Parathyroid adenoma (tissue), 2 donors: ENCODE results near the gene GRAMD1C.

Source experiments
- H2AFZ ChIP-seq: fragments of 300-600 bp; sonication (generic); one replicate; pipeline ENCODE4 v1.7.0; 2017; ENCODE audit warnings: antibody characterized with exemption, mild to moderate bottlenecking
- H3K27ac ChIP-seq: fragments of 300-600 bp; sonication (generic); one replicate; pipeline ENCODE4 v1.7.0; 2017
- H3K27me3 ChIP-seq: fragments of 300-600 bp; sonication (generic); one replicate; pipeline ENCODE4 v1.7.0; 2017; ENCODE audit warnings: low read length; ENCODE audit not compliant: control insufficient read depth, insufficient read depth
- H3K36me3 ChIP-seq: fragments of 300-600 bp; sonication (generic); one replicate; pipeline ENCODE4 v1.7.0; 2017; ENCODE audit warnings: low read length; ENCODE audit not compliant: control insufficient read depth, insufficient read depth
- H3K4me1 ChIP-seq: fragments of 300-600 bp; sonication (generic); one replicate; pipeline ENCODE4 v1.7.0; 2017; ENCODE audit warnings: control low read depth
- H3K4me2 ChIP-seq: fragments of 300-600 bp; sonication (generic); one replicate; pipeline ENCODE4 v1.7.0; 2017; ENCODE audit warnings: low read length
- H3K4me3 ChIP-seq: fragments of 300-600 bp; sonication (generic); one replicate; pipeline ENCODE4 v1.7.0; 2017; ENCODE audit warnings: low read depth, low read length
- H3K79me2 ChIP-seq: fragments of 300-600 bp; sonication (generic); one replicate; pipeline ENCODE4 v1.7.0; 2017; ENCODE audit warnings: control low read depth
- H3K9ac ChIP-seq: fragments of 300-600 bp; sonication (generic); one replicate; pipeline ENCODE4 v1.7.0; 2017; ENCODE audit warnings: mild to moderate bottlenecking
- H3K9me3 ChIP-seq: fragments of 300-600 bp; sonication (generic); one replicate; pipeline ENCODE4 v1.7.0; 2017; ENCODE audit warnings: low read length; ENCODE audit not compliant: control insufficient read depth
- TF ChIP-seq, protein P1 (sequence below): fragments of 300-600 bp; sonication (generic); IDR thresholded peaks from one replicate; pipeline ENCODE4 v1.7.0; 2017; ENCODE audit warnings: antibody characterized with exemption, mild to moderate bottlenecking
- donor health status: primary hyperparathyroidism.

Gene GRAMD1C

DNA sequence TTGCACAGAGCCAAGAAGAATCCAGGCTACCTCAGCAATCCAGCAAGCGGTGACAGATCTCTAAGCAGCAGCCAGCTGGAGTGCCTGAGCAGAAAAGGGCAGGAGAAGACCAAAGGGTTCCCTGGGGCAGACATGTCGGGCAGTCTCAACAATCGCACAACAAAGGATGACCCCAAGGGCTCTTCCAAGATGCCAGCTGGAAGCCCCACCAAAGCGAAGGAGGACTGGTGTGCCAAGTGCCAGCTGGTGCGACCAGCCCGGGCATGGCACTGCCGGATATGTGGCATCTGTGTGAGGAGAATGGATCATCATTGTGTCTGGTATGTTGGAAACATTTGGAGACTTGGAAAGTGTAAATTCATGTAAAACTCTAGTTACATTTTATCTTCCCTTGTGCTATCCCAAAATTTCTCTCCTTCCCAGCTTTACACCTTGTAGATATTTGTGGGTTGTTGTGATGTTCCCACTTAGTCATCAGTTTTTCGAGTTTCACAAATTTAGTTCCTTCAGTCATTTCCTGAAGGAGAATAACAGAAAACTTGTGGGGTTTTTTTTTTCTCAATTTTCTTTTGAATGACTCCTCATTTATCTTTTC, 115.6 kb downstream of the GRAMD1C start:
- Histone ChIP-seq H3K4me3 (no peak overlapping the region), H3K4me1 (no peaks in the 10 kb centered on the region), H3K9ac (no peak overlapping the region), H2AFZ (no peak overlapping the region), H3K27ac (no peak overlapping the region), H3K36me3 (no peaks in the 10 kb centered on the region), H3K4me2 (no peak overlapping the region), H3K27me3 (no peaks in the 10 kb centered on the region), H3K79me2 (no peaks in the 10 kb centered on the region), H3K9me3 (no peaks in the 10 kb centered on the region)
- TF ChIP-seq, protein P1, sequence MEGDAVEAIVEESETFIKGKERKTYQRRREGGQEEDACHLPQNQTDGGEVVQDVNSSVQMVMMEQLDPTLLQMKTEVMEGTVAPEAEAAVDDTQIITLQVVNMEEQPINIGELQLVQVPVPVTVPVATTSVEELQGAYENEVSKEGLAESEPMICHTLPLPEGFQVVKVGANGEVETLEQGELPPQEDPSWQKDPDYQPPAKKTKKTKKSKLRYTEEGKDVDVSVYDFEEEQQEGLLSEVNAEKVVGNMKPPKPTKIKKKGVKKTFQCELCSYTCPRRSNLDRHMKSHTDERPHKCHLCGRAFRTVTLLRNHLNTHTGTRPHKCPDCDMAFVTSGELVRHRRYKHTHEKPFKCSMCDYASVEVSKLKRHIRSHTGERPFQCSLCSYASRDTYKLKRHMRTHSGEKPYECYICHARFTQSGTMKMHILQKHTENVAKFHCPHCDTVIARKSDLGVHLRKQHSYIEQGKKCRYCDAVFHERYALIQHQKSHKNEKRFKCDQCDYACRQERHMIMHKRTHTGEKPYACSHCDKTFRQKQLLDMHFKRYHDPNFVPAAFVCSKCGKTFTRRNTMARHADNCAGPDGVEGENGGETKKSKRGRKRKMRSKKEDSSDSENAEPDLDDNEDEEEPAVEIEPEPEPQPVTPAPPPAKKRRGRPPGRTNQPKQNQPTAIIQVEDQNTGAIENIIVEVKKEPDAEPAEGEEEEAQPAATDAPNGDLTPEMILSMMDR: no peak

DNA sequence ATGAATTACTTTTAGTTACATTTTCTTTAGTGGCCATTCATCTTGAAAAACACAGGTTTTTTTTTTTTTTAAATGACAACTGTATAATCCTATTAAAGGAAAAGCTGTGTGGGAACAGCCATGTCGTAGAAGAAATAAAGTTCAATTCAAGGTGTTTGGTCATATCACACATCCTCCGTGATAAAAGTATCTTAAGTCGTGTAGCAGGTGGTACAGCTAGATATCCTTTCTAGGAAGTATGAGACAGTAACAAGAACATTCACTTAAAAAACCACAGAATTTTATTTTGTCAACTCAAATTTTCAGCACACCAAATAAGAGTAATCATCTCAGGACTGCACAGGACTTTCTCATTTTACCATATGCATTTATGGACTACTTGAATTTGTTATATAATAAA, 125.3 kb downstream of the GRAMD1C start:
- Histone ChIP-seq H3K27me3 (no peaks in the 10 kb centered on the region), H3K9me3 (no peaks in the 10 kb centered on the region), H3K4me1 (no peaks in the 10 kb centered on the region), H3K79me2 (no peaks in the 10 kb centered on the region), H2AFZ (no peak overlapping the region), H3K4me3 (no peak overlapping the region), H3K9ac (no peak overlapping the region), H3K27ac (no peak overlapping the region), H3K4me2 (no peak overlapping the region), H3K36me3 (no peaks in the 10 kb centered on the region)
- TF ChIP-seq, protein P1: no peak

DNA sequence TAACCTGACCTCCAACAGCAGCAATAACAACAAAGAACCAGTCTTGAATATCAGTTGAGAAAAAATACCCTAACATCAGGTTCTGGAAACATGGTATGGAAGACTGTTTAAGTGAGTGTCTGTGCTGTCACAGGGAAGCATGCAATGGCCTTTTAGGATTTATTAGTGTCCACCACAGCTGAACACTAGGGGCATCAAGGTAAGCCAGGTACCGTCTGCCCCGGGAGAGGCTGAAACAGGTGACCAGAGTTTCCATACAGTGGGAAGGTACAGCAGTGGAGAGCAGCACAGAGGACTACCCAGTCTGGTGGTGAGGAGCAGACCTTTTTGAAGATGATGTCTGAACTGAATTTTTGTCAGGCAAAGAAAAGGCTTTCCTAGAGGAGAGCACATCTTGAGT, 127.6 kb downstream of the GRAMD1C start:
- Histone ChIP-seq H3K4me3 (no peak overlapping the region), H2AFZ (no peak overlapping the region), H3K79me2 (no peaks in the 10 kb centered on the region), H3K27ac (no peak overlapping the region), H3K4me1 (no peaks in the 10 kb centered on the region), H3K9ac (no peak overlapping the region), H3K9me3 (no peaks in the 10 kb centered on the region), H3K36me3 (no peaks in the 10 kb centered on the region), H3K4me2 (no peak overlapping the region), H3K27me3 (no peaks in the 10 kb centered on the region)
- TF ChIP-seq, protein P1: no peak

DNA sequence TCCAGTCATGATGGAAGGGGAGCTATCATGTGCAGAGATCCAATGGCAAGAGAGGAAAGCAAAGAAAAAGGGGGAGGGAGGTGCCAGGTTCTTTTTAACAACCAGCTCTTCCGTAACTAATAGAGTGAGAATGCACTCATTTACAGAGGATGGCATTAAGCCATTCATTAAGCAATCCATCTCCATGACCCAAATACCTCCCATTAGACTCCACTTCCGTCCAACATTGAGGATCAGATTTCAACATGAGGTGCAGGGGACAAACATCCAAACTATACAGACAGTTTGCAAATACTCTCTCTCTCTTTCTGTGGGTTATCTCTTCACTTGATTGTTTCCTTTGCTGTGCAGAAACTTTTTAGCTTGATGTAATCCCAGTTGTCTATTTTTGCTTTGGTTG, 130.4 kb downstream of the GRAMD1C start:
- Histone ChIP-seq H3K9ac (no peak overlapping the region), H3K4me1 (no peaks in the 10 kb centered on the region), H3K4me2 (no peak overlapping the region), H2AFZ (no peak overlapping the region), H3K9me3 (no peaks in the 10 kb centered on the region), H3K4me3 (no peak overlapping the region), H3K27me3 (no peaks in the 10 kb centered on the region), H3K36me3 (no peaks in the 10 kb centered on the region), H3K79me2 (no peaks in the 10 kb centered on the region), H3K27ac (no peak overlapping the region)
- TF ChIP-seq, protein P1: no peak

DNA sequence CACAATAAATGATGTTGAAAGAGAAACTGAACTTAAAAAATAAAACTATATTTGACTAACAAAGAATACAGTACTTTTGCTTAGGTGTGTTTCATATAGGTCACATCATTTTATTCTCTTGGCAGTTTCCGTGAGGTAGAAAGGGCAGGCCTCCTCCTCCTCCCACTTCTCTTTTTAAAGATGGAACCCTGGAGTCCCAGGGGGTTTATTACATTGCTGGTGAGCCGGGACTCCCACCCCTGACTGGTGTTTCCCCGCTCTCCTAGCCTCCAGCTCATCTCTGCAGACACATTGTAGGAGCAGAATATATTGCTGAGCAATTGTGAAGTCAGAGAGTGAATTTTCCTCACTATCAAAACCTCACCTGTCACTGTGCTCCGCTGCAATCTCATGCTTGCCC, 139.2 kb downstream of the GRAMD1C start:
- H3K4me3 ChIP-seq: no peak overlapping the region
- no peaks in the 10 kb centered on the region for H3K27me3 ChIP-seq
- TF ChIP-seq, protein P1: no peak
- H3K9me3 ChIP-seq: no peaks in the 10 kb centered on the region
- no peak overlapping the region for H3K9ac ChIP-seq
- H3K4me2 ChIP-seq: no peak overlapping the region
- H3K36me3 ChIP-seq: no peaks in the 10 kb centered on the region
- no peaks in the 10 kb centered on the region for H3K79me2 ChIP-seq
- no peaks in the 10 kb centered on the region for H3K4me1 ChIP-seq
- H2AFZ ChIP-seq: no peak overlapping the region
- no peak overlapping the region for H3K27ac ChIP-seq
